Stimulated activated CD4-positive, alpha-beta T cell treated with anti-CD3 and anti-CD28 coated beads, Interleukin-1b, Interleukin-23, amount 100 ng/mL, for 4 hours (primary cell): ENCODE results near the gene GRIN1.

Experiments
- DNase-seq, 2 donors: peaks; one replicate each; pipeline ENCODE4 v3.0.0-alpha.2; 2020; ENCODE audit warnings: low read depth in 2 of 2

GRIN1 gene

DNA sequence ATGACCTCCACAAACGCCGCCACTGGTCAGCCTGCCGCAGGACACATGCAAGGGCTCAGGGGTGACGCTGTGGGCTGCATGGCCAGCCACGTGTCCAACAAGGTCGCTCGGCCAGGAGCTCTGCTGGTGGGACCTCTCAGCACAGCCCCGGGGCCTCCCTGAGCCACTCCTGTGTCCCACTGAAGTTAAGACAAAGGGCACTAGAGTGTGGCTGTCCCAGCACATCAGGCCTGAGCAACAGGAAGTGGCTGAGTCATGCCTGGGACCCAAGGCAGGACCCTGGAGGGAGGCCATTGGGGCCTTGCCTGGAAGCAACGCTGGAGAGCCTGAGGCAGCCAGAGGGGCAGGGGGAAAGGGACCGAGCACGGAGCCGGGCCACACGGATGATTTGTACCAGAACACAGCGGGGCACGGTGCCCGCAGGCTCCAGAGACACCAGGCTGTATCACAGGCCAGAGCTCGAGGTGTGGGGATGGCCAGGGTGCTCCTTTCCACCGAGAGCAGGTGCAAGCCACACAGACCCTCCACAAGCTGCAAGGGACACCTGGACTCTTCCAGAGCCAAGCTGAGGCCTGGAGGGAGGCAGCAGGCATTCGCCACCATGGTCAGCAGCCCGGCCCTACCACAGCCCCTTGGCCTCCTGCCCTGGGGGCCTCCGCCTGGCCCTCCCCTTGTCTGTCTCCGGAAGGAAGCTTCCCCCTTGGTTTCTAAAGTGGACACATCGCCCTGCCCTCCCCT is 39.4 kb downstream of the GRIN1 start:
- no peak for DNase-seq

DNA sequence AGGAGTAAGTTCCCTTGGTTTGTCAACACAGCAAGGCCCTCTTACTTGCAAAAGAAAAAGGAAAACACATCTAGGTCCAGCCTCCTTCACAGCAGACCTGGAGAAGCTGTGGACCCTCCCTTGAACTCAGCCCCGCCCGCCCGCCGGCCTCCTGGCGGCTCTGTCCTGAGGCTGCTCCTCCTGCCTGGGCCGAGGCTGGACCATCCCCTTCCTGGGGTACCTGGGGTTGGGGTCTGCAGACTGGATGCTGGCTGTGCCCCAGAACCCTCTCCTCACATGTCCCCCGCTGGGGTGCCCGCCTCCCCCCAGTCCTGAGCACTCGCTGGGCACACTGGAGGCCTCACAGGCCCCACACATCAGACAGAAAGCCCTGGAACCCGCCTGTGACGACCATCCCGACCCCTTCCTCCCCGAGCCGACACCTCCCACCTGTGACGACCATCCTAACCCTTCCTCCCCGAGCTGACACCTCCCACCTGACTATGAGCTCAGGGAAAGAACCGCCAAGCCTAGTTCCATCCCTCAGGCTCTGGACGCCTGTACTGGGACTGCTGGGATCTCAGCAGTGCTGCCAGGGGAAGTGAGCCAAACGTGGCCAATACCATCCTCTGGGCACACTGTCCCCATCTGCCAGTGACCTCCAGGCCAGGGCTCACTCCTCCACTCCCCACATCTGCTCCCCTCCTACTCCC is 40.1 kb downstream of the GRIN1 start:
- DNase-seq, result no peak

DNA sequence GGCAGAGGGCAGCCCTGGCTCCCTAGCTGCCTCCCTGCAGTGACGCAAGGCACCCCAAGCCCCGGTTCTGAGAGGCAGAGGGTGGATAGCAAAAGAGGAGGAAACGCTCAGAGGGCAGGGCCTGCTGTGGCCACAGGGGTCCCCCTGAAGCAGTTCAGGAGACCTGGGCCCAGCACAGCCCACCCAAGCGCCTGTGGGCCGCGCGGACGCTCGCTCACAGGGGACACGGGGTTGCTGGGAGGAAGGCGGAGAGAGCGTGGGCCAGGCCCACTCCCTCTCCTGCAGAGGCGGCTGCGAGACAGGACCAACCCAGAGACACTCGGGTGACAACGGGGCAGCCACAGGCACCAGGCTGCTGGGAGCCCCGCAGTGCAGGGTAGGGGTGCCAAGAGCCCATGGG is 40.8 kb downstream of the GRIN1 start:
- DNase-seq, result no peak

DNA sequence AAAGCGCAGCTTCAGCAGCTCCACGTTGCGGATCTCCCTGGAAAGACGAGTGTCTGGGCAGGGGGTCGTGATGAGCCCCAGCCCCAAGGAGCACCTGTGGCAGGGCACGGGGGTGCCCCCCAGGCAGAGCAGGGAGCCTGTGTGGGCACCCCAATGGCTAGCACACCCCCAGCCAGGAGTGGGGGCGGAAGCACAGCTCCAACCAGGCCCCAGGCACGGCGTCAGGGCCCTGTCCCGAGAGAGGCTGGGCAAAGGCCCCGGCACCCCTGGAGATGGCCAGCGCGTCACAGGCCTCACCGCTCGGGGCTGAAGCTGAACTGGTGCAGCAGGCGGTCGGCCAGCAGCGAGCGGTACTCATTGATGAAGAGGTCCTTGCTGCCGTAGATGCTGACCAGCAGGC is 41.5 kb downstream of the GRIN1 start:
- no peak for DNase-seq

DNA sequence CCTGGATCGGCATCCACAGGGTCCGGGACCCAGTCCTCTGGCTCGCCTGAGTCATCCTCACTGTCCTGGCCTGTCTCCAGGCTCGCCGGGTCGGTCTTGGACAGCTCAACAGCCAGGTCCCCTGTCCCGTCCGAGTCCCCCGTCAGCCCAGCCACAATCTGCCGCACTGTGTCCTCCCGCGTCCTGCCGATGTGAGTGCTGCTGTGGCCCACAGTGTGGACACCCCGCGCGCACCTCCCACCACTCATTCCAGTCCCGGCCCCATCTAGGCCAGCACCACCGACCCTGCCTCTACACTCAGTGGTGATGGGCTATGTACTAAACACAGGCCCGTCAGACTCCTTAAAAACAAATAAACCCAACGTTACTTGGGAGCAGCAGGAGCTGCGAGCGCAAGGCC is 42.7 kb downstream of the GRIN1 start:
- DNase-seq, result no peak

DNA sequence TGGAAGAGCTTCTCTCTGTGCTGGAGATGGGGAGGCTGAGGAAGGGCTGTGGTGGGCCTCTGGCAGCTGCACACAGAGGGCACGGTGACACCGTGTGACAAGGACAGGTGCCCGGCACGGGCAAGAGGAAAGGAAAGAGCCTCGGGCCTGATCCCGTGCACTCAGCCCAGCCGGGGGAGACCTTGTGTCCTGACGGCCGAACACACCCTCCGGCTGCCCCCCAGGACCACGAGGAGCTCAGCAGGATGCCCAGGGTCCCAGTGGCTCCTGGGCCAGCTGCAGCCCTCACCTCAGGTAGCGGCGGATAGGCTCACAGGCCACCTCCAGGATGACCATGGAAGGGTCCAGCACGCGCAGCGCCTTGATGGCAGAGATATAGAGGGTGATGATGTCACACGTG is 43.9 kb downstream of the GRIN1 start:
- DNase-seq, result no peak

DNA sequence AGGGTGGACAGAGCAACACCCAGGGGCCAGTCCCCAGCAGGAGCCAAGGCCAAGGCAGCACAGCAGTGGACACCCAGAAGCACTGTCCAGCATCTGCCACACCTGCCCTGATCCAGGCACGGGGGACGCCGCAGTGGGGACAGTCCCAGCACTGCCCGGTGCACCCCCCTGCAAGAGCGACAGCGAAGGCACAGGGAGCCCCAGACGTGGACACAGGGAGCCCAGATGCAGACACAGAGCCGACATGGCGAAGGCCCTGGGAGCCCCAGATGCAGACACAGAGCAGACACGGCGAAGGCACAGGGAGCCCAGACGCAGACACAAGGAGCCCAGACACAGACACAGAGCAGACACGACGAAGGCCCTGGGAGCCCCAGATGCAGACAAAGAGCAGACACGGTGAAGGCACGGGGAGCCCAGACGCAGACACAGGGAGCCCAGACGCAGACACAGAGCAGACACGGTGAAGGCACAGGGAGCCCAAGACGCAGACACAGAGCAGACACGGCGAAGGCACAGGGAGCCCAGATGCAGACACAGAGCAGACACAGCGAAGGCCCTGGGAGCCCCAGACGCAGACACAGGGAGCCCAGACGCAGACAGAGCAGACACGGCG is 45.1 kb downstream of the GRIN1 start:
- no peak for DNase-seq

DNA sequence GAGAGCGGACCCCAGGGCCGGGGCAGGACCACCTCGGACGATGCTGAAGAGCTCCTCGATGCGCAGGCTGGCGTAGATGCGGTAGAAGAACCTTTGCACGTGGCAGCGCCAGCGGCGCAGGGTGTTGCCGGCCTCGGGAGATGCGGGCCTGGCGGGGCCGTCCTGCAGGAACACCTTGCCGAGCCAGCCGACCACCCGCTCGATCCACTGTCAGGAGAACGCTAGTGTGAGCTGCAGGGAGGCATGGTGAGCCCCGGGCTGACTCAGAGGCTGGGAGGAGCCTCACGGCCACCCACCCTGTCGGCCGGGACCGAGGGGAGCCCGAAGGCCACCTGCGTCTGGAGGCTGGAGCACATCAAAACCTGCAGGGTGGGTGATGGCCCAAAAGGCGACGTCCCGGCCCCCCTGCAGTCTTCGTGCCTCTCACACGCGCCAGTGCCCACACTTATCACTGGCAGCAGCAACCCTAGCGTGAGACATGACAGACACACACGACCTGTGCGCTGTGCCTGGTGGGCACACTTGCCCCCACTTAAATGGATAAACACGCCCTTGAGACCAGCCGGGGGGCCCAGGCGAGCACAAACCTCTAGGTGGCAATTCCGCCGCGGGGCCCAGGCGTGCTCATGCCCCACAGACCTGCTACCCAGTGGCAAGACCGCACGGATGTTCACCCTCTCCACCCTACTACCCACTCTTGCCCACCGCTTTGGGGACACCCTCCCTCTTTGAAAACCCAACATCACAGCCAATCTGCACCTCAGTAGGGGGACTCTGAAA is 46.1 kb downstream of the GRIN1 start:
- no peak for DNase-seq

DNA sequence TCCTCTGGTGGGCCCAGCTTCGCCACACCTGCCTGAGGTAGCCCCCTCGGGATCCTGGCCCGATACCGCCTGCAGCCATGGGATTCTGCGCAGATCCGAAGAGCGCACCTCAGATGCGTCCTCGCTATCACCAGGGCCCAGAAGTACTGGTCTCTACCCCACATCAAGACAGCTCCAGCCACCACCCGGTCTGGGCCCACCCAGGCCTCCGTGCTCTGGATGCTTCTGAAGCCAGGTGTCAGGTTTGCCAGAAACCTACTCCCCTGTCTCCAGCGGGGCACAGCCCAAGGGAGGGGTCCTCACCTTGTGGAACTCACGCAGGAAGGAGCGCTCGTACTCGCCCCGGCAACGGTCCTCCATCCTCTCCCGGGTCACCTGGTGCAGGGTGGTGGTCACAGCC is 47.0 kb downstream of the GRIN1 start:
- no peak for DNase-seq

DNA sequence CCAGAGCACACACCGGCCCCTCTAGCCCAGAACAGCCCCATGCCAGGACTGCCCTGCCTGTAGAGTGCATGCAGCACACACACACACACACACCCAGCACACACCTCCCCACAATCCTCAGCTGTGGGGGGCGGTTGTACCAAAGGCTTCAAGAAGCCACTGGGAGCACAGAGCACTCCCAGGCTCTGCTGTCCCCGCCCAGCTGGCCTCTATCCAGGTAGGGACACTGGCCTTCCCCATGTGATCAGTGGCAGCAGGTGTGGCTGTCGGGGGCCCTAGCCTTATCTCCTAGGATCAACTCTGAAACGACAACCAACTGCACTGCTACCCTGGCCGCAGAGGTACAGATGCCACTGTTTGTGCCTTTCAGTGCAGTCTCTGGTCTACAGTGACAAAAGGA is 47.4 kb downstream of the GRIN1 start:
- no peak for DNase-seq

DNA sequence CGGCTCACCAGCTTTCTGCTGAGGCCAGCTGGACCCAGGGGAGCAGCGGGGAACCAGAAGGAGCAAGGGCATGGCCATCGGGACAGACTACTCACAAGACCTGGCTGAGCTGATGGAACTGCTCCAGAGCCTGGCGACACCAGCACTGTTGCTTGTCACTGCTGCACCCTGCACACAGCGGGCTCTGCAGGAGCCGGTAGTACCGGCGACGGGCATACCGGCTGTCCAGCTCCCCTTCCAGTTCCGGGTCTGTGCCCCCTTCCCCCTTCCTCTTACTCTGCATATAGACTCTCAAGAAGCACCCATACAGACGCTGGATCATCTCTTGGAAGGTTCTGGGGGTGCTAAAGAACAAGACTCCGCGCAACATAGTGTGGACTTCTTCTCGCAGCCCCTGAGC is 48.4 kb downstream of the GRIN1 start:
- DNase-seq, result no peak

DNA sequence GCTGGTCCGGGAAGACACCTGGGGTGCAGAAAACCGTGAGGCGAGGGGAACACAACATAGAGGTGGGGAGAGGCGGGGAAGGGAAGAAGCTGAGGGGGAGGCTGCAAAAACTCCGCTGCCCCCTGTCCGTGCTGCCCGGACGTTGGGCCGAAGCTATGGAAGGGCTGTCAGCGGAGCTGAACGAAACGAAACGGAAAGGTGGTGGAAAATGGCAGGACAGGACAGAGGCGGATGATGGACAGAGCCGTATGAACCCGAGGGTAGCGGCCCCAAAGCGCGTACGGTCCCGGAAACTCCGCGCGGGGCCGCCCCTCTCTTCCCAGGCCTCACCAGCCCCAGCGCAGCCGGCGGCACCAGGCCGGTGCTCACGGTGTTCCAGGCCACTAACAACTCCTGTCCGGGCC is 49.1 kb downstream of the GRIN1 start:
- no peak for DNase-seq

DNA sequence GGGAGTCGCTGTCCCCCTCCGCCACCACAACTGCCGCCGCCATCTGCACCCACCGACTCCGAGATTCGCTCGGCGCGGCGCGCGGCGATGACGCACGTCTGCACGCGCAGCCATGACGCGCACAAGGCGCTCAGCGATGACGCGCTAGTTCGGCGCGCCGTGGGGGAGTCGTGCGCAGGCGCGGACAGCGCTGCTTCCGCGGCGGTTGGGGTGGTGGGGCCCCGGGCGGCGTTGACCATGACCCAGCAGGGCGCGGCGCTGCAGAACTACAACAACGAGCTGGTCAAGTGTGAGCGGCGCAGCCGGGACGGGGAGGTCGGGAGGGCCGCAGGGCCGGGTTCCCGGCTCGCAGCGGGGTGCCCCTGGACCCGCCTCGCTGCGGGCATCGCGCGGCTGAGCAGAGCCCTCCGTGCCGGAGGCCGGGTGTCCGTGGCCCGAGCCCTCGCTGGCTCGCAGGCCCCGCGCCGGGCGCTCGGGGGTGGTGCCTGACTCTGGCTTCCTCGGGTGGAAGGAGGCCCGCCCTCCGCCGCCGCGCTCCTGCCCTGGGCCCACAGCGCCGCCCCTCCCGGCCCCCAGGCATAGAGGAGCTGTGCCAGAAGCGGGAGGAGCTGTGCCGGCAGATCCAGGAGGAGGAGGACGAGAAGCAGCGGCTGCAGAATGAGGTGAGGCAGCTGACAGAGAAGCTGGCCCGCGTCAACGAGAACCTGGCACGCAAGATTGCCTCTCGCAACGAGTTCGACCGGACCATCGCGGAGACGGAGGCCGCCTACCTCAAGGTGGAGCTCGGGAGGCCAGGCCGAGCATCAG is 49.7 kb downstream of the GRIN1 start, which contains the start of the genes ANAPC2 and SSNA1:
Gene ANAPC2, minus strand, starts transcription at position 71 of the 807 bp plus-strand sequence. Its CDS starts 28 bp downstream, at position 43.
Gene SSNA1, plus strand, starts transcription at position 187 of the 807 bp plus-strand sequence. Its CDS starts 51 bp downstream, at position 238.
- peak; percentile 87 to 93 for DNase-seq

DNA sequence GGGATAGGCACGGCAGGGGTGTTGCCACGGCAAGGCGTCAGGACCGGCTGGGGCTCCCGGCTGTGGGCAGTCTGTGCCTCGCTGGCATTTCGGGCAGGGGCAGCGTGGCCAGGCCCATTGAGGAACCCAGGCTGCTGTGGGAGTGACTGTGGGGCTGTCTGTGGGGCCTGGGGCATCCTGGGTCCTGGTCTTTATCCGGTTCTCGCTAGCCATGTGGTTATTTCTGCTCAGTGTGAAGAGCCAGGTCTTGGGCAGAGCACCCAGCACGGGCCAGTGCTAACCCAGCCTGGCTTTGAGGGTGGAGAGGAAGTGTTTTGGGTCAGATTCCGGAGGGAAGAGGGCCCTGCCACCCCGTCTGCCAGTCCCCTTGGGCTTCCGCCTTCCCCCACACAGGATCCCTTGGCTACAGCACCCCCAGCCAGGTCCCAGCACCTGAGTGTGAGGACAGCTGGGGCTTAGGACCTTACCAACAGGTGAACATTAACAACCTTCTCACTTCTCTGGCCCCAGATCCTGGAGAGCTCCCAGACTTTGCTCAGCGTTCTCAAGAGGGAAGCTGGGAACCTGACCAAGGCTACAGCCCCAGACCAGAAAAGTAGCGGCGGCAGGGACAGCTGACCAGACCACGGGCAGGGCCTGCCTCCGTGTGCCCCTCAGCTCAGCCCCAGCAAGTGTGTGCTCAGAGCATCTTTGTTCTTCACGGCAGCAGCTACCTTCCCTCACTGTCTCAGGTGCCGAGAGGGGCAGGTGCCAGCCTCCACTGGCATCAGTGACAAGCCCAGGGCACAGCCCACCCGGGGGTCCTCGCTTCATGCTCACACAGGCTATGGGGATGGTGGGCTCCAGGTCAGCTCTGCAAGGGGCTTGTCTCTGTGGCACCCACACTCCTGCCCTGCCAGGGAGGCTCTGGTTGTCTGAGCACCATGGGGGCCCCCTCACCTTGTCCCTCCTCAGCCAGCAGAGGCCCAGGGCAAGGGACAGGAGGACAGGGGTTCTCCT is 50.6 kb downstream of the GRIN1 start:
- DNase-seq, result no peak

DNA sequence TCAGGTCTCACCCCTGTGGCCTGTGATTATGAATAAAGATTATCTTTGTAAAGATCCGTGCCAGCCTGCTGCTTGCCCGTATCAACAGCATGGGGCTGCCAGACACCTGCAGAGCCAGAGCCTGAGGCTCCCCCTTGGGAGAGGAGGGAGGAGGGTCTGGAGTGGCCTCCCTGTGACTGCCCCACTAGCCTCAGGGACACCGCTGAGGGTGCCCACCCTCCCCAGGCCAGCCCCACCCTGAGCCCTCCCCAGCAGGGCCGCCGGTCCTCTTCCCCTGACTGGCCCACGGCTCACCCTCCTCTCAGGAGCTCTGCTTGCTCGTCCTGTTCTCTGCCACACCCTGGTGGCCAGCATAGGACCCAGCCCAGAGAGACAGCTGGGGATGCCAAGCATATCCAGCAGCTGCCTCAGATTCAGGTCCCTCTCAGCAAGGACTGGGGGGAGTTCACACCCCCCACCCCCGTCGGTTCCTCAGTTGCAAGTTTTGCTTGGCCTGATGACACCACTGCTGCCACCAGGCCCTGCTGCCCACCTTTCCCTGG is 51.4 kb downstream of the GRIN1 start:
- DNase-seq, result no peak

DNA sequence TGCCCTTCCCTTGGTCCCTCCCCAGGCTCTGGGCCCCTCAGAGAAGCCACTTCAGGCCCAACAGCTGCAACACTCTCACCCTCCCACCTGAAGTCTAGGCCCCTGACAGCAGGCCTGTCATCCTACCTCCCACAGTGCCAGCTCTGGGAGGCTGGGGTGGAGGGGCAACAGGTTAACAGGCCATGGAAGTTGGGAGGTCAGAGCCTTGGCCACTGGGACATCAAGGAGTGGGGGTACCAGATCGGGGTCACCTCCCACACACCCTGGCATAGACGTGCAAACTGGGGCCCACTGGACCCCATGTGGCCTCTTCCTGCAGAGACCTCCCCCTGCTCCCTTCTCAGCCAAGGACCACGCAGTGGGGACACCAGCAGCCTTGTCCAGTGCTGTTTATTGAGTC is 52.3 kb downstream of the GRIN1 start:
- no peak for DNase-seq

DNA sequence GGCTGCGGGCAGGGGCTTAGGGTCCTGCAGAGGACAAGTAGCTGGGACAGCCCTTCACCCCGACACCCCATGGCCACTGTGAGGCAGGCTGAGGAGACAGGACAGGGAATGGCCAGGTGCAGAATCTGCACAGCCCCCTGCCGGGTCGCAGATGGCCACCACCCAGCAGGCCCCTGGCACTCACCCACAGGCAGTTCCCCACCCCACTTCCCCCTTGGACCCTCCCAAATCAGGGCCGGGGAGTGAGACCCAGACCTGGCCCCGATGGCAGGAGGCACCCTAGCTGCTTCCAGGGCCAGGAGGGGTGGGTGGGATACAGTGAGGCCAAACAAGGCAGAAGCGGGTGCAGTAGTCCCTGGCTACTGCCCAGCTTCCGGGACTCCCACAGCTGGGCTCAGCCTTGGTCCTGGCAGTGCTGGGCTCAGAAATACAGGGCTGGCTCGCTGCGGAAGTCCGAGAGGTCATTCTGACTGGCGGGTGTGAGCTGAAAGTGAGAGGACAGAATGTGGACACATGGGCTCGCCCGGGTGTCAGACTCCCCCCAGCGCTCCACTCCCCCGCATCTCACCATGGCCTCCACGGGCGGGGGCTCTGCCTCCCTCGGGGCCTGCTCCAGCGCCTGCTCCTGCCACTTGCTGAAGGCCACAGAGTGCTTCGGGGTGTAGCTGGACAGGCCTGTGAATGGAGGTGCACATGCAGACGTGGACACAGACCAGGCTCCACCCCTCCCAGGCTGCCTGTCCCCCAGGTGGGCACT is 52.9 kb downstream of the GRIN1 start:
- DNase-seq, result no peak

DNA sequence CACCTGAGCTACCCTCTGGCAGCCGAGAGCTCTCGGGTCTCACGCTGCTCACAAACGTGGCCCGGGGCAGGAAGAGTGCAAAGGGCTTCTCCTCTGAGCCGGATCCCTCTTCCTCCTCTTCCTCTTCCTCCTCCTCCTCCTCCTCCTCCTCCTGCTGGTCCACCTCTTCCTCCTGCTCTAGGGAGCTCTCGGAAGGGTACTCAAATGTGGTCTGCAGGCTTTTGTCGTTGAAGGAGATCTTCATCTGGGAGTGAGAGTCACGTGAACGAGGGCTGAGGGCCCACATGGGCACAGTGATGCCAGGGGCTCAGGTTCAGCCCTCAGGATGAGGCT is 53.5 kb downstream of the GRIN1 start:
- DNase-seq, result no peak

DNA sequence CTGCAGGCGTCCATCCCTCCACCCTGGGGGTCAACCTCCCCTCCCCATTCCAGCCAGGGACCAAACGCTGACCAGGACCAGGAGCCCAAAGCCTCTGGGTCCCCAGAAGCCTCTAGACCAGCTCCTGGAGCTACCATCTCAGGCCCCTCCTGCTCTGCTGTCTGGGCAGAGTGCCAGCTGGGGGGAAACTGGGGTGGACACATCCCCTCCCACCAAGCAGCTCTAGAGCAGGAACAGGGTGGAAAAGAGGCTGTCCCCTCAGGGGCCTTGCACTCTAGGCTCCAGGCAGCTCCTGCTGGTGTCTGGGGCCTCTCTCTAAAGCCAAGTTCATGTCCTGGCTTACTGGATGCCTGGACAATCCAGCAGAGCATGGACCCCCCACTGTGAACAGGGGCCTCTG is 53.9 kb downstream of the GRIN1 start:
- DNase-seq, result no peak
